Astrocyte of the spinal cord (primary cell): Measurements from ENCODE around the gene EEPD1.
"Not testable (repeated sequence)": the region's sequence is repeated elsewhere in the genome, so short reads cannot be mapped to it uniquely, and the experiment has no call there.

Experiments used
- DNase-seq: peaks from one replicate; pipeline ENCODE4 v3.0.0; 2011; ENCODE audit warnings: low read depth, low spot score
- H3K4me3 ChIP-seq: 2 replicates; pipeline ENCODE4 v1.5.1; 2011; ENCODE audit warnings: low read depth, mild to moderate bottlenecking, low read length, moderate library complexity
- in situ Hi-C: cut with HindIII; loops from 2 replicates; pipeline ENCODE4 v1.10.0; 2017; ENCODE audit warnings: low sequenced_read_pairs
- TF ChIP-seq, protein P1 (sequence below): IDR thresholded peaks from 2 replicates; pipeline ENCODE4 v1.5.1; 2012; ENCODE audit warnings: low read depth, mild to moderate bottlenecking, low read length, inconsistent platforms

Gene EEPD1

DNA sequence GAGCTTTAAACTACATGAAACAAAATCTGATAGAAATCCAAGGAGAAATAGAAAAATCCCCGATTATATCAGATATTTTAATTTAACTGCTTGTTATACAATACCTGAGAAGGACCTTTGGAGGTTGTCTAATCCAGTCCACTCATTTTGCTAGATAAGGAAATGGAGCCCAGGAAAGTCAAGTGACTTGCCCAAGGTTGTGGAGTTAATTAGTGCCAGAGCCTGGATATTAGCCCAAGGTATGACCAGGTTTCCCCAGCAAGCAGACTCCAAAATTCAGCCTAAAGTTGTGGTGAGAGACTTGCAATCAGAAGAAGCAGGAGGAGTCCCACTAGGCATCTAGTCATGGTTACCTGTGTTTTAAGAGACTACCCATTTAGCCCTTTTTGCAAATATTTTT is 11.7 kb upstream of the EEPD1 start:
- no peak for DNase-seq
- TF ChIP-seq, protein P1, sequence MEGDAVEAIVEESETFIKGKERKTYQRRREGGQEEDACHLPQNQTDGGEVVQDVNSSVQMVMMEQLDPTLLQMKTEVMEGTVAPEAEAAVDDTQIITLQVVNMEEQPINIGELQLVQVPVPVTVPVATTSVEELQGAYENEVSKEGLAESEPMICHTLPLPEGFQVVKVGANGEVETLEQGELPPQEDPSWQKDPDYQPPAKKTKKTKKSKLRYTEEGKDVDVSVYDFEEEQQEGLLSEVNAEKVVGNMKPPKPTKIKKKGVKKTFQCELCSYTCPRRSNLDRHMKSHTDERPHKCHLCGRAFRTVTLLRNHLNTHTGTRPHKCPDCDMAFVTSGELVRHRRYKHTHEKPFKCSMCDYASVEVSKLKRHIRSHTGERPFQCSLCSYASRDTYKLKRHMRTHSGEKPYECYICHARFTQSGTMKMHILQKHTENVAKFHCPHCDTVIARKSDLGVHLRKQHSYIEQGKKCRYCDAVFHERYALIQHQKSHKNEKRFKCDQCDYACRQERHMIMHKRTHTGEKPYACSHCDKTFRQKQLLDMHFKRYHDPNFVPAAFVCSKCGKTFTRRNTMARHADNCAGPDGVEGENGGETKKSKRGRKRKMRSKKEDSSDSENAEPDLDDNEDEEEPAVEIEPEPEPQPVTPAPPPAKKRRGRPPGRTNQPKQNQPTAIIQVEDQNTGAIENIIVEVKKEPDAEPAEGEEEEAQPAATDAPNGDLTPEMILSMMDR, result no peak
- H3K4me3 ChIP-seq, result no peak overlapping the region
- in situ Hi-C loops, result no loop called here

DNA sequence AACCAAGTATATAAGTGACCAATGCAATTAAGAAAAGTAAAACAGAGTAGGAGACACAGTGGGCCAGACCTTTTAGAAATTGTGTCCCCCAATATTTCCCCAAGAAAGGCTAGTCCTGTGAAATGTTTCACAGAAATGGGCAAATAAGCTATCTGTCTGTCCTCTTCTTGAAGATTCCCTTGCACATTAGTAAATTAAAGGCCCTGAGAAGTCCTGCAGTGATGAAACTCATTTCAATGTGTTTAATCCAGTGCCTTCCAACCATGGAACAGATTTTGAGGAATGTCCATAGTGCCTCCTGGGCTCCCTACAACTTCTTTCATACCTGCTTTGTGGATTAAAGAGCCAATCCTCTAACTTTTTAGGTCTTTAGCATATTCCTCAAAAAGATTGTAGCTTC is 11.2 kb upstream of the EEPD1 start:
- in situ Hi-C loops, result no loop called here
- H3K4me3 ChIP-seq, result no peak overlapping the region
- TF ChIP-seq, protein P1, result no peak
- no peak for DNase-seq

DNA sequence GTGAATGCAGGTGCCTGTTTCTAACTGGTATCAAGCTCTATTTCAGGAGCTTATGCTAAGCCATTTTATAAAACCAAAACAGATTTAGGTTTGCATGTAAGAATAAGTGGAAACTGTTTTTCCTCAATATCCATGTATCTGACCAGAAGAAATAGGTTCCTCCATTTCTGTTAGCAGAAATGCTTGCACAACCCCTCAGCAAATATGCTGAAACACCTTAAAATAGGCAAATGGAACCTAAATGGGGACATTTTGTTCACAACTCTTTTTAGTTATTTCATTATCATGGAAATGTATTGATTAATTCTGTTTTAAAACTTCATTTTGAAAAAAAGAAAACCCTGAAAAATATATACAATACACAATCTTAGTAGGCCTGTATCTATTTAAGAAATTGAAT is 8.9 kb upstream of the EEPD1 start:
- H3K4me3 ChIP-seq, result no peak overlapping the region
- in situ Hi-C loops, result no loop called here
- TF ChIP-seq, protein P1, result no peak
- DNase-seq, result no peak

DNA sequence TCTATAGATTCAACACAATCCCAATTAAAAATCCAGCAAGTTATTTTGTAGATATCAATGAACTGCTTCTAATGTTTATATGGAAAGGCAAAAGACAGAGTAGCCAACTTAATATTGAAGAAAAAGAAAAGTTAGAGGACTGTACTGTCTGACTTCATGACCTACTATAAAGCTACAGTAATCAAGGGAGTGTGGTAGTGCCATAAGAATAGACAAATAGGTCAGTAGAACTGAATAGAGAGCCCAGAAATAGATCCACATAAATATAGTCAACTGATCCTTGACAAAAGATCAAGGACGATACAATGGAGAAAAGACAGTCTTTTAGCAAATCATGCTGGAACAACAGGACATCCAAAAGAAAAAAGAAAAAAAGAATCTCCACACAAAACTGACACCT is 7.4 kb upstream of the EEPD1 start:
- DNase-seq, result no peak
- in situ Hi-C loops, result no loop called here
- H3K4me3 ChIP-seq, result no peak overlapping the region
- TF ChIP-seq, protein P1, result no peak

DNA sequence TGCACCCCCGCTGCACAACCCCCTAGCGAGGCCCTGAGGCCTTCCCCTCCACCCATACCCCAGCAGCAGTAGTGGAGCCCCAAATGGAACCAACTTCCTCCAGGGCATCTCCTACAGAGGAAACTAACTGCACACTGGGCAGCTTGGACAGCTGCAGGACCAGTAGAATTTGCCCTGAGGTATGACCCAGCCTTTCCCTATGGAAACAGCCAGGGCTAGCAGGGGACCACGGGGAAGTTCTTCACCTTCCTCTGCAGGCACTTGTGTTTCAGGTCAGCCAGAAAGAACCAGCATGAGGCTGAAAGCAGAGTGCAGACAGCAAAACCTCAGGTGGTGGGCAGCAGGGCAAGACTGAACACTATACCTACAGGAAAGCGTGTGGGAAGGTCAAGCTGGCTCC is 5.7 kb upstream of the EEPD1 start:
- H3K4me3 ChIP-seq, result no peak overlapping the region
- TF ChIP-seq, protein P1, result no peak
- DNase-seq, result no peak
- in situ Hi-C loops, result no loop called here

DNA sequence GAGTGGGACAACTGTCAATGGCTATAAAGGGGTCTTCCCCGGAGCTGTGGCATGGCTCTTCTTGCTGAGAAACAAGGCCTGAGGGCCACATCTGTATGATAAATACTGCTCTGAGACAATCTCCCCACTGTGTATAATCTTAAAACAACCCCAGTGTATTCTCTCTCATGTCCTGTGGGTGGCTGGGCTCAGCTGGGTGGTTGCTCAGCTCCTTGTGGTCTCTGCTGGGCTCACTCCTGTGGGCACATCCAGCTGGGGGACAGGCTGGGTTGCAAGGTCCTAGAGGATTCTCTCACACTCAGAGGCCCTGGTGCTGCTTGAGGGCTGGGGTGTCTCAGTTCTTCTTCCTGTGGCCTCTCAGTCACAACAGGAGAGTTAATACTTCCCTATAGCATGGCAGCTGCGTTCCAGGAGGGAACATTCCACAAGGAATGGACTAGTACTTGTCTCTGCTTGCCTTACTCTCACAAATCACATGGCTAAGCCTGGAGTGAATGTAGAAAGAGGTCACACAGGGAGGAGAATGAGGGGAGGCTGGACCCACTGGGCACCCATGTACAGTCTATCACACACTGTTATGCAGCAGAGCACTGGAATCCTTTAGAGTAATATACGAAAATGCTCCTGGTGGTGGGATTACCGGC is 4.5 kb upstream of the EEPD1 start:
- TF ChIP-seq, protein P1, result no peak
- no peak for DNase-seq
- in situ Hi-C loops, result no loop called here
- H3K4me3 ChIP-seq, result no peak overlapping the region

DNA sequence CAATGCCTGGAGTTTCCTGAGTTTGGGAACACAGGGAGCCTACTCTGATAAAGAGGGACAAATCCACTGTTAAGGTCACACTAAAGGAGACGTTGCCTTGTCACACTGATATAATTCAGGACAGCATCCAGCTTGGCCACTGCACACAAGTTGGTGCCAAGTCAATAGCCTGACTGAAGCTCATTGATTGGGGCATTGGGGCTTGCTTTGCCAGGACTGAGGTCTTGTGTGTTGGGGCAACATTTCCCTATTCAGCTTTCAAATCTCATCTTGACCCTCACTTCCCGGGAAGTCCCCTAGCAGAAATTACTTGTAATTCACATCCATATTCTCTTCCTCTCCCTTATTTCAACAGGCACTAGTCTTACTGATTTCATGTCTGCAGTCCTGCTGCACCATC is 3.8 kb upstream of the EEPD1 start:
- H3K4me3 ChIP-seq, DNase-seq, in situ Hi-C loops: not testable (repeated sequence)
